ENCODE results near the gene EPHA1.
"Not testable (repeated sequence)": the region's sequence is repeated elsewhere in the genome, so short reads cannot be mapped to it uniquely, and the experiment has no call there.

Gene EPHA1

GRCh38 chr7:143405173-143406001 is 3.3 kb downstream of the EPHA1 start:
- DNase-seq (ENCODE audit: low read depth in 2 of 2) = no peak

GRCh38 chr7:143402233-143402632 is 6.4 kb downstream of the EPHA1 start:
- not testable (repeated sequence) for DNase-seq (ENCODE audit: low read depth in 2 of 2)

DNA sequence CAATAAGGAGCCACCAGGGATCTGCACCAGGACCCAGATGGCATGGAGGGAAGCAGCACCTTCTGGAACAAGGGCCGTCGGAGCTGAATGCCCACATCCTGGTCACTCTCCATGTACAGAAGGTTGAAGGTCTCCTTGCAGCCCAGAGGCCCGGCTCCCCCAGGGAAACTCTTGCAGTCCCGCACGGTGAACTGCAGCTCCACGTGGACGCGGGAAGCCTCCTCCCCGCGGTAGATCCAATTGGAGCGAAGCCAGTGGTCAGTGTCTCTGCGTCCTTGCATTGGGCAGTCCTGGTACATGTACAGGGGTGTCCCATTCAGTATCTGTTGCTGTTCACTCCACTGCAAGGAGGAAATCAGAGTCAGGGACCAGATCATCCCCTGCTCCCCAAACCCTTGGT is 7.4 kb downstream of the EPHA1 start:
- no peak for DNase-seq (ENCODE audit: low read depth in 2 of 2)

GRCh38 chr7:143399642-143400041 is 9.0 kb downstream of the EPHA1 start:
- no peak for DNase-seq (ENCODE audit: low read depth in 2 of 2)

DNA sequence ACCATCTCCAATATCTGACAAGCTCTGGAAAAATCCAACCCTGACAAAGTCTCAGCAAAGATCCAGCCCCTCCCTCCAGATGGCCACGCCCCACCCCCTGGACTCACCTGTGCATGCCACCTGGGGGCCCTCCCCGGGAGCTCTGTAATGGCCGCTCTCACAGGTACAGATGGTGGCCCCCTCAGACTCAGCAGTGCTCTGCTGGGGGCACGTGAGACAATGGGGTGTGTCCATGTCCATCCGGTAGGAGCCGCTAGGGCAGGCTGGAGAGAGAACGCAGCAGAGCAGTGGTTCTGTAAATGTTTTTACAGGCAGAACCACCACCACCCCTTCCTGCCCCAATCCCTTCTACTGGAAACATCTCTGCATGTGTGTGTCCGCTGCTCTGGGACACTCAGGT is 9.5 kb downstream of the EPHA1 start:
- DNase-seq (ENCODE audit: low read depth in 2 of 2) = no peak

GRCh38 chr7:143398616-143399015 is 10.0 kb downstream of the EPHA1 start:
- DNase-seq (ENCODE audit: low read depth in 2 of 2) = no peak

DNA sequence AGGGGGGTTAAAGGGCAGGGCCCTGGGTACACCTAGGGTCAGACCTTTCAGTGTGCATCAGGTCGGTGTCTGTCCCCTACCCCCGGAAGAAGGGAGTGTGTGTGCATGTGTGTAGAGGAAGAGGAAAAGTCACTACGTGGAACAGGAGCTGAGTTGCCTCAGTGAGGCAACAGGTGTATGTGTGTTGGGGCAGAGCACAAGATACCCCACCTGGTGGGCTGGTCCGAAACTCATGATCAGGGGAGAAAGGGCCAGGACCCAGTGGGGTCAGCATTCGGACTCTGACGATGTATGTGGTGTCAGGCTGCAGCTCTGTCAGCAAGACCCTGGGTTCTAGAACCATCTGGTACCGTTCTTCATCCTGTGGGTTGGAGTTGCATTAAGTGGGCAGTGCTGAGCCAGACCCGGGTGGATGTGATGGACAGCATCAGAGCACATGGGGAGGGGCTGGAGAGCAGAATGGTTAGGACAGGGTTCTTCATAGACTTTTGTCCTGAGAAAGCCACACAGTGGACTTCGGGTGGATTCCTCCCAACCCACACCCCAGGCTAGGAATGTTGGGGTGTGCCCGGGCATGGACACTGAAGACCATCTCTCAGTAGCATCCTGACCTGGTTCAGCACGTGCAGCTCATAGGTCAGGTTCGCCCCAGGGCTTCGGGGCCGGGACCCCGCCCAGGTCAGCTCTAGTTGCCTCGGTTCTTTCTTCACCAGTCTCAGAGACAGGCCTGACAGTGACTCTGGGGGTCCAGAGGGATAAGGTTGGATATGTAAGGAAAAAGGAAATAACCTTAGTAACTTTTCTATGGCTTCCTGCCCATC is 10.7 kb downstream of the EPHA1 start:
- DNase-seq (ENCODE audit: low read depth in 2 of 2) = no peak

DNA sequence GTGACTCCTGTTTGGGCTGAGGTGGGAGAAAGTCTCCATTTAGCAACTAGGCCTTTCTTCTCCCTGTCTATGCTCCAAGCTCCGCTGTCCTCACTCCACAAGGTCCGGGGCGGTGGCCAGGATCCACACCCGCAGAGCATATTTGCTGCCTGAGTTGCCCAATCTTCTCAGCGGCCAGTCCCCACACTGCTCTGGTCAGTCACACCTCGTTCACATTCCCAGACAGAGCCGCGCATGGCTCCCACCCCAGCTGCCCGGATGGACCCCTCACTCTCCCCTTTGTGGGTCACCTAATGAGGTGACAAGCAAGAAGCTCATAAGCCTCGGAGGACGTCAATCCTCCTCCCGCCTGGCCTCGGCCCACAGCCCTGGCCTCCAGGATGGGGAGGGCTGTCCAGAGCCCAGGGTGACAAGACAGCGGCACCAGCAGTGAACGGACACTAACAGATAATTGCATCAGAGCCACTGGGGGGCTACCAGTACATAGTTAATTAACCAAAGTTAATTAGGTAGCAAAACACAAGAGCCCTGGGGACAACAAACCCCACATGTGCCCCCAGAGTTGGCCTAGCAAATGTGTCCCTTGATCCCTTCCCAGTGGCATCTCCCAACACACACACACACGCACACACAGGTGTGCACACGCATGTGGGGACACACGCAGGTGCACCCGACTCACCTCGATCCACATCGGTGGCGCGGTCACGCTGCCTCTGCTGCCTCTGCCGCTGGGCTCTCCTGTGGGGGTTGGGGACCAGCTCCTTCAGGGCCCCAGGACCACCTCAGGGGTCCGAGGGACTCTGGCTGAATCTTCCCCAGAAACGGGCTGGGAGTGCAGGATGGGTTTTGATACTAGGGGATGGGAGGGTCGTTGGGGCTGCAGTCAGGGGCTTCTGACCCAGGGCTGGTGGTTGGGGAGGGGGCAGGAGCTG is 11.8 kb downstream of the EPHA1 start:
- no peak for DNase-seq (ENCODE audit: low read depth in 2 of 2)

DNA sequence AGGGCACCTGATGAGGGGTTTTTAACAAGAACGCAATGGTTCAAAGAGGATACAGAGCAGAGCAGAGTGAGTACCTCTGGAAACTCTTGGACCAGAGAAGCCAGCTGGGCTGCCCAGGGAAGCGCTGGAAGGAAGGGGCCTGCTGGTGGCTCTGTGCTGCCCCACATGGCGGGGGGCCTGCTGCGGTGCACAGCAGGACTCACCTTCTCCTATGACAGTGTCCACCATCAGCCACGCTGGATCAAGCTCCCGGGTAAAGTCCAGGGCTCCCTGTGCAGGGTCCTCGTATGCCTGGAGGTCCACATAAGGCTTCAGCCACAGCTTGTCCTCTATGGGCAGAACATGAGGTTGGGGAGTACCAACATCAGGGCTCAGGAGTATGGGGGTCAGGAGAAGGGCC is 12.5 kb downstream of the EPHA1 start:
- DNase-seq (ENCODE audit: low read depth in 2 of 2) = no peak

DNA sequence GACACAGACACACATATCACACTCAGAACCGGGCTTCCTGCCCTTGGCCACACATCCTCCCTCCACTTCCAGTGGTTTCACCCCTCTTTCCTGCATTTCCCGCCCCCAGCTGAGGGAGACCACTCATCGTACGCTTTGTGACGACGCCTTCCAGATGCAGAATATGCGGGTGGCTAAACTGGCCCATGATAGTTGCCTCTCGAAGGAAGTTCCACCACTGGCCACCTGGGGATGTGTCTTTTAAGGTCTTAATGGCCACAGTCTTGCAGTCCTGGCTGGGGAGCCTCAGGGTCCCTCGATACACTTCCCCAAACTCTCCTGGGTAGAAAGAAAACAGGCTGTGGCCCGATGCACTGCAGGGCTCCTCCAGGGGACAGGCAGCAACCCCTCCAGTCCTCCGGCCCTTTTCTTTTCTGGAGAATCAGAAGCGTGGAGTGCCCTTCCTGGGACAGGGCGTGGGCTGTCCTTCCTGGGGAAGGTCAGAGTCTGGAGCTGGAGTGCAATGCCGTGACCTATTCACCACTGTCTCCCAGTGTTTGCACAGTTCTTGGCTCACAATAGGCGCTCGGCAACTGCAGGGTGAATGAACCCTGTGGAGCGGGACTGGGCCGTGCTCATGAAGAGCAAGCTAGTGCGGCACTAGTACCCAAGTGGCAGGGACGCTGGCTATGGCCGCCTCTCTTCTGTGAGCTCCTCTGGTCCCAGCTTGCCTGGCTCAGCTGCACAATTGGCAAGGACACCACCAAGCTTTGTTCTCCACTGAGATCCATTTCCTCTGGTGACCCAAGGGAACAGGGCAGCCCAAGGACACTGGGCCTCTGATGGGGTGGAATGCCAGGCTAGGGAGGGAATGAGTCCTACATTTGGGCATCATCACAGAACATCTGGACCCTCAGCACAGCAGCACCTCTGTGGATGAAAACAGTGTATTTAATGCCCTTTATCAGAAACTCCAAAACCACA is 13.2 kb downstream of the EPHA1 start:
- DNase-seq (ENCODE audit: low read depth in 2 of 2) = no peak

- no peak for DNase-seq (ENCODE audit: low read depth in 2 of 2)
Observed at GRCh38 chr7:143394777-143395176, 13.9 kb downstream of the EPHA1 start.

- no peak for DNase-seq (ENCODE audit: low read depth in 2 of 2)
Observed at GRCh38 chr7:143394068-143394467, 14.6 kb downstream of the EPHA1 start.

DNA sequence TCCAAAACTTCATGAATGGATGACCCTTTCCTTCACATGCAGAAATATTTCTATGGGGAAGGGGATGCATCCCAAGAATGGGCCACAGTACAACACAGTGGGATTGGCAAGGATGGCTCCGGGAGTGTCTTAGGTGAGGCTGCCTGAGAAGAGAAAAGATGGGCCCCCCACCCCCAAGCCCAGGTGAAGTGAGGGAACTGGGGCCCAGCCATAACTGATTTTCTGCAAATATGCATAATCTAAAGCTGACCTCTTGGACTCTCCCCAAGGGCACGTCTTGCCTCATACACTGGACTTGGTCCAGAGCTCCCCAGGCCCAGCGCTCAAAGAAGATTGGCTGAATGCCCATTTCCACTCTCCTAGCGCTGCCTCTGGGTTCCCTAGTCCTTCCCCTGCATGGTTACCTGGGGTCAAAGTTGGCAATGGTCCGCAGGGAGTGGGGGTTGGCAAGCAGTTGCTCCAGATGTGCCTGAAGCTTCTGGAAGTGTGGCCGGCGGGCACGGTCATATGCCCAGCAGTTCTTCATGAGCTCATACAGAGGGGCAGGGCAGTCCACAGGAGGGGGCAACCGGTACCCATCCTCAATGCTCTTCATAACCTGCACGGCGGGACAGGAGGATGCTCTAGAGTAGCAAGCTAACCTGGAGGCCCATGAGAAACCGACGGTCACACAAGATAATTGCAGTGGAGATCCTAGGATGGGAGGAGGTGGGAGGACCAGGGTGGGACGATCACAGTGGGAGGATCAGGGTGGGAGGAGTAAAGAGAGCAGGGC is 15.2 kb downstream of the EPHA1 start:
- no peak for DNase-seq (ENCODE audit: low read depth in 2 of 2)

DNA sequence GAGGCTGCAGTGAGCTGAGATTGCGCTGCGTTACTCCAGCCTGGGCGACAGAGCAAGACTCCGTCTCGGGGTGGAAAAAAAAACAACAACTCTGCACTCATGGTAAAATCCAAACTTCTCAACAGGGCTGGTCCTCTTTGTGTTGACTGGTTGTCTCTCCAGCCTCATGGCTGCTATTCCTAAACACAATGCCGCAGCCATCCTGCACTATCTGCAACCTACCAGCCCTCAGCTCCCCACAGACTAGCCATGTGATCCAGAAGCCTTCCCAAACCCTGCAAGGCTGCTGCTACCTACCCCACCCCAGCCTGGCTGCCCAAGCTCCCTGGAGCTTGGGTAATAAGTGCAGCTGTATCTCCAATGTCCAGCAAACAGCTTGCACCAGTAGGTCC is 15.8 kb downstream of the EPHA1 start:
- no peak for DNase-seq (ENCODE audit: low read depth in 2 of 2)

- DNase-seq (ENCODE audit: low read depth in 2 of 2) = not testable (repeated sequence)
Observed at GRCh38 chr7:143392427-143392826, 16.2 kb downstream of the EPHA1 start.

- no peak for DNase-seq (ENCODE audit: low read depth in 2 of 2)
Observed at GRCh38 chr7:143391462-143392404, 16.9 kb downstream of the EPHA1 start.

GRCh38 chr7:143390773-143391317 is 17.8 kb downstream of the EPHA1 start:
- no peak for DNase-seq (ENCODE audit: low read depth in 2 of 2)

- DNase-seq (ENCODE audit: low read depth in 2 of 2) = no peak
Observed at GRCh38 chr7:143390104-143390772, 18.4 kb downstream of the EPHA1 start.

Data from activated CD8-positive, alpha-beta memory T cell treated with anti-CD3 and anti-CD28 coated beads for 4 hours (primary cell).